OCI-LY3 (cell line): ENCODE measurements around the gene PIK3R2.

Source experiments
- EZH2phosphoT487 ChIP-seq: fragments of 200-600 bp; shearing (Covaris generic); IDR thresholded peaks from 2 replicates; pipeline ENCODE4 v1.6.1; 2018; ENCODE audit warnings: antibody characterized with exemption, mixed run types, low read depth
- TF ChIP-seq, protein P1 (sequence below): fragments of 200-600, 300-600 bp; sonication (generic); IDR thresholded peaks from 2 replicates; pipeline ENCODE4 v1.5.1; 2014; ENCODE audit warnings: antibody characterized with exemption, low read length, low read depth

DNA sequence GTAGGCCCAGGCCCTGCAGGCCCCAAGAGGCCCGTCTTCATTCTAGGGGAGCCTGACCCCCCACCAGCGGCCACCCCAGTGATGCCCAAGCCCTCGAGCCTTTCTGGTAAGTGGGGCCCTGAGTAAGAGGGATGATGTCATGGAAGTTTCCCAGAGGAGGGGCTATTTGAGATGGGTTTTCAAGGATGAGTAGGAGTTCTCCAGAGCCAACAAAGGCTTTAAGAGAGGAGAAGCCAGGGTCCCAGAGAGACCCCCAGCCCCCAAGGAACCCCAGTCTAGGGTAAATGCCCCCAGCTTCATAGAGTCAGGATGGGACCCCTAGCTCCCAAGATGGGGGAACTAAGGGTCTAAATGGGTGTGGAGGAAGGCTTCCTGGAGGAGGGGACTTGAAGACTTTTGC, 9.1 kb upstream of the PIK3R2 start:
- TF ChIP-seq, protein P1, sequence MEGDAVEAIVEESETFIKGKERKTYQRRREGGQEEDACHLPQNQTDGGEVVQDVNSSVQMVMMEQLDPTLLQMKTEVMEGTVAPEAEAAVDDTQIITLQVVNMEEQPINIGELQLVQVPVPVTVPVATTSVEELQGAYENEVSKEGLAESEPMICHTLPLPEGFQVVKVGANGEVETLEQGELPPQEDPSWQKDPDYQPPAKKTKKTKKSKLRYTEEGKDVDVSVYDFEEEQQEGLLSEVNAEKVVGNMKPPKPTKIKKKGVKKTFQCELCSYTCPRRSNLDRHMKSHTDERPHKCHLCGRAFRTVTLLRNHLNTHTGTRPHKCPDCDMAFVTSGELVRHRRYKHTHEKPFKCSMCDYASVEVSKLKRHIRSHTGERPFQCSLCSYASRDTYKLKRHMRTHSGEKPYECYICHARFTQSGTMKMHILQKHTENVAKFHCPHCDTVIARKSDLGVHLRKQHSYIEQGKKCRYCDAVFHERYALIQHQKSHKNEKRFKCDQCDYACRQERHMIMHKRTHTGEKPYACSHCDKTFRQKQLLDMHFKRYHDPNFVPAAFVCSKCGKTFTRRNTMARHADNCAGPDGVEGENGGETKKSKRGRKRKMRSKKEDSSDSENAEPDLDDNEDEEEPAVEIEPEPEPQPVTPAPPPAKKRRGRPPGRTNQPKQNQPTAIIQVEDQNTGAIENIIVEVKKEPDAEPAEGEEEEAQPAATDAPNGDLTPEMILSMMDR: no peak
- no peak for TF ChIP-seq EZH2phosphoT487
